K562 treated with DMSO at 1 percent for 24 hours (cell line): ENCODE results near the gene GRIP1. TPM values are rescaled to one million over a fixed set of nuclear protein-coding genes. Genes with fewer than 3 reads are reported as not detected.

Experiments
- total RNA-seq: library from RNA; unstranded; fragments of 300-600 nt; gene quantifications from 2 replicates; pipeline ENCODE4 v1.2.3, GENCODE V29; 2022; ENCODE audit warnings: low read depth; ENCODE audit not compliant: insufficient read depth

GRIP1 gene, protein sequence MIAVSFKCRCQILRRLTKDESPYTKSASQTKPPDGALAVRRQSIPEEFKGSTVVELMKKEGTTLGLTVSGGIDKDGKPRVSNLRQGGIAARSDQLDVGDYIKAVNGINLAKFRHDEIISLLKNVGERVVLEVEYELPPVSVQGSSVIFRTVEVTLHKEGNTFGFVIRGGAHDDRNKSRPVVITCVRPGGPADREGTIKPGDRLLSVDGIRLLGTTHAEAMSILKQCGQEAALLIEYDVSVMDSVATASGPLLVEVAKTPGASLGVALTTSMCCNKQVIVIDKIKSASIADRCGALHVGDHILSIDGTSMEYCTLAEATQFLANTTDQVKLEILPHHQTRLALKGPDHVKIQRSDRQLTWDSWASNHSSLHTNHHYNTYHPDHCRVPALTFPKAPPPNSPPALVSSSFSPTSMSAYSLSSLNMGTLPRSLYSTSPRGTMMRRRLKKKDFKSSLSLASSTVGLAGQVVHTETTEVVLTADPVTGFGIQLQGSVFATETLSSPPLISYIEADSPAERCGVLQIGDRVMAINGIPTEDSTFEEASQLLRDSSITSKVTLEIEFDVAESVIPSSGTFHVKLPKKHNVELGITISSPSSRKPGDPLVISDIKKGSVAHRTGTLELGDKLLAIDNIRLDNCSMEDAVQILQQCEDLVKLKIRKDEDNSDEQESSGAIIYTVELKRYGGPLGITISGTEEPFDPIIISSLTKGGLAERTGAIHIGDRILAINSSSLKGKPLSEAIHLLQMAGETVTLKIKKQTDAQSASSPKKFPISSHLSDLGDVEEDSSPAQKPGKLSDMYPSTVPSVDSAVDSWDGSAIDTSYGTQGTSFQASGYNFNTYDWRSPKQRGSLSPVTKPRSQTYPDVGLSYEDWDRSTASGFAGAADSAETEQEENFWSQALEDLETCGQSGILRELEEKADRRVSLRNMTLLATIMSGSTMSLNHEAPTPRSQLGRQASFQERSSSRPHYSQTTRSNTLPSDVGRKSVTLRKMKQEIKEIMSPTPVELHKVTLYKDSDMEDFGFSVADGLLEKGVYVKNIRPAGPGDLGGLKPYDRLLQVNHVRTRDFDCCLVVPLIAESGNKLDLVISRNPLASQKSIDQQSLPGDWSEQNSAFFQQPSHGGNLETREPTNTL
- not detected in 2 replicates for total RNA-seq

GRCh38 chr12:66678338-66679275, at the start of gene GRIP1:
TSS of gene GRIP1 (minus strand) at chr12:66679076. CDS start at chr12:66678904, 172 bp downstream.

DNA sequence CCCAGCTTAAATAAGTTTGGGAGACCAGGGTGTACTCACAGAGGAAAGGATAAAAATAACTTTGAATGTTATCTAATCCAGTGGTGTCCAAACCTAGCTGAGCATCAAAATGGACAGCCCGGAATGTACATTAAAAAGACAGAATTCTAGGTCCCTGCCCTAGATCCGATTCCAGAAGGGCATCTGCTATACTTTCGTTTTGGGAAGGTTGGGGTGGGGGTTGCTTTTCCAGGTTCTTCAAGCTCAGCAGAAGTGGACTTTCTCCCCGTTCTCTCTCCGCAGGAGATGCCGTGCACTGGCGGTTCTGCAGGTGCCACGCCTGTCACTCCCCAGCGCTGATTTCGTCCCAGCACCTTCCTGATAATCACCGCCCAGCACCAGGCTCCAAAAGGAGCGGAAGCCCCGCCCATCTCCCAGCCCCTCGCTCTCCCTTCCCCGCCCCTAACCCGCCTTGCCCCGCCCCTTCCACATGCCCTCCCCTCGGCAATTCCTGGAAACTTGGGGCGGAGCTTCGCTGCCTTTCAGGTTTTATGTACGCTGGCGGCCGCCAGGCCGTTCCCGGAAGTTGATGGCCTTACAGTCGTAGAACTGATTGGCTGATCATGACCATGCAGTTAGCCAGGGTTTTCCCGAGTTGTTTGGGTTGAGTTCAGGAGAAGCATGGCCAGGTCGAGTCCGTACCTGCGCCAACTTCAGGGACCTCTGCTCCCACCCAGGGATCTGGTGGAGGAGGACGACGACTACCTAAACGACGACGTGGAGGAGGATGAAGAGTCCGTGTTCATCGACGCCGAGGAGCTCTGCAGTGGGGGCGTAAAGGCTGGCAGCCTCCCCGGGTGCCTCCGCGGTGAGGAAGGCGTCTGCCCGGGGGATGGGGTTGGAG, 376.7 kb downstream of the GRIP1 start, which contains the start of gene HELB:
TSS of gene HELB (plus strand) at position 550 of the 883 bp plus-strand sequence. CDS start at position 661, 111 bp downstream.

